ENCODE measurements around the gene R3HCC1L. TPM values are rescaled to one million over a fixed set of nuclear protein-coding genes. Genes with fewer than 3 reads are reported as not detected.

R3HCC1L gene
- total RNA-seq, 1 experiment from 2014 or later, result 10.7 TPM

GRCh38 chr10:98259606-98260315, 125.3 kb downstream of the R3HCC1L start:
- intact Hi-C loops (cut with micrococcal nuclease), result loop anchor here (10.0 kb wide), 1 partner anchor 205 kb away; no protein-coding TSS in a partner anchor
- no TSS peak for BruUV-seq (replicated peaks)
- peak; percentile 32 for DNase-seq (ENCODE audit: unreplicated experiment)
- Mint-ChIP-seq H3K9me3 (ENCODE audit: unreplicated experiment) (no peaks in the 10 kb centered on the region), H3K27ac (ENCODE audit: low read depth, unreplicated experiment) (no peak overlapping the region), H3K36me3 (ENCODE audit: insufficient read depth, unreplicated experiment) (peaks cover 12% of the 10 kb centered on the region), H3K4me1 (ENCODE audit: insufficient read depth, unreplicated experiment) (peaks cover 6% of the 10 kb centered on the region), H3K27me3 (ENCODE audit: insufficient read depth, unreplicated experiment) (no peaks in the 10 kb centered on the region), H3K4me3 (ENCODE audit: unreplicated experiment) (no peak overlapping the region)
- ChIA-PET CTCF (interaction anchor here (0.5 kb wide), 1 partner anchor 23 kb away, joined by 3 read pairs; no protein-coding TSS in a partner anchor), POLR2A (no interaction called here)
- TF ChIP-seq CTCF (IDR thresholded peaks at IDR 0.05; ENCODE audit: unreplicated experiment), result no peak

GRCh38 chr10:98260350-98260749, 125.9 kb downstream of the R3HCC1L start:
- Mint-ChIP-seq H3K36me3 (ENCODE audit: insufficient read depth, unreplicated experiment) (peaks cover 10% of the 10 kb centered on the region), H3K4me3 (ENCODE audit: unreplicated experiment) (no peak overlapping the region), H3K27ac (ENCODE audit: low read depth, unreplicated experiment) (no peak overlapping the region), H3K4me1 (ENCODE audit: insufficient read depth, unreplicated experiment) (peaks cover 6% of the 10 kb centered on the region), H3K9me3 (ENCODE audit: unreplicated experiment) (no peaks in the 10 kb centered on the region), H3K27me3 (ENCODE audit: insufficient read depth, unreplicated experiment) (no peaks in the 10 kb centered on the region)
- no peak for TF ChIP-seq CTCF (IDR thresholded peaks at IDR 0.05; ENCODE audit: unreplicated experiment)
- no TSS peak for BruUV-seq (replicated peaks)
- DNase-seq (ENCODE audit: unreplicated experiment), result no peak
- intact Hi-C loops (cut with micrococcal nuclease), result loop anchor here (10.0 kb wide), 1 partner anchor 204 kb away; no protein-coding TSS in a partner anchor
- CTCF ChIA-PET, result interaction anchor here (0.5 to 1.1 kb wide), 2 partner anchors 24 to 33 kb away, joined by 3 to 4 read pairs; no protein-coding TSS in a partner anchor
- POLR2A ChIA-PET, result no interaction called here

GRCh38 chr10:98260752-98261151, 126.3 kb downstream of the R3HCC1L start:
- CTCF ChIA-PET, result interaction anchor here (0.5 to 4.4 kb wide), 4 partner anchors 13 to 49 kb away, joined by 3 to 55 read pairs (median 11); no protein-coding TSS in a partner anchor
- intact Hi-C loops (cut with micrococcal nuclease), result loop anchor here (10.0 kb wide), 1 partner anchor 204 kb away; no protein-coding TSS in a partner anchor
- H3K27me3 Mint-ChIP-seq (ENCODE audit: insufficient read depth, unreplicated experiment), result no peaks in the 10 kb centered on the region
- POLR2A ChIA-PET, result interaction anchor here (0.8 kb wide), 1 partner anchor 14 kb away, joined by 4 read pairs; no protein-coding TSS in a partner anchor
- TF ChIP-seq CTCF (IDR thresholded peaks at IDR 0.05; ENCODE audit: unreplicated experiment), result no peak
- H3K36me3 Mint-ChIP-seq (ENCODE audit: insufficient read depth, unreplicated experiment), result peaks cover 7% of the 10 kb centered on the region
- no peak overlapping the region for H3K4me3 Mint-ChIP-seq (ENCODE audit: unreplicated experiment)
- no TSS peak for BruUV-seq (replicated peaks)
- H3K9me3 Mint-ChIP-seq (ENCODE audit: unreplicated experiment), result no peaks in the 10 kb centered on the region
- no peak overlapping the region for H3K27ac Mint-ChIP-seq (ENCODE audit: low read depth, unreplicated experiment)
- peaks cover 6% of the 10 kb centered on the region for H3K4me1 Mint-ChIP-seq (ENCODE audit: insufficient read depth, unreplicated experiment)
- no peak for DNase-seq (ENCODE audit: unreplicated experiment)

- no peak overlapping the region for H3K27ac Mint-ChIP-seq (ENCODE audit: low read depth, unreplicated experiment)
- POLR2A ChIA-PET, result interaction anchor here (0.8 kb wide), 1 partner anchor 14 kb away, joined by 4 read pairs; no protein-coding TSS in a partner anchor
Observed at GRCh38 chr10:98261436-98262277, 127.2 kb downstream of the R3HCC1L start.

More at GRCh38 chr10:98261436-98262277, 127.2 kb downstream of the R3HCC1L start:
- CTCF ChIA-PET, result interaction anchor here (0.6 to 4.4 kb wide), 16 partner anchors 8 to 573 kb away, joined by 3 to 55 read pairs (median 4); no protein-coding TSS in a partner anchor
- no TSS peak for BruUV-seq (replicated peaks)
- Mint-ChIP-seq H3K4me3 (ENCODE audit: unreplicated experiment) (no peak overlapping the region), H3K9me3 (ENCODE audit: unreplicated experiment) (no peaks in the 10 kb centered on the region), H3K4me1 (ENCODE audit: insufficient read depth, unreplicated experiment) (peaks cover 6% of the 10 kb centered on the region), H3K36me3 (ENCODE audit: insufficient read depth, unreplicated experiment) (peaks cover 7% of the 10 kb centered on the region), H3K27me3 (ENCODE audit: insufficient read depth, unreplicated experiment) (no peaks in the 10 kb centered on the region)
- TF ChIP-seq CTCF (IDR thresholded peaks at IDR 0.05; ENCODE audit: unreplicated experiment), result no peak
- intact Hi-C loops (cut with micrococcal nuclease), result loop anchor here (1.0 to 10.0 kb wide), 2 partner anchors 48 to 203 kb away; no protein-coding TSS in a partner anchor
- DNase-seq (ENCODE audit: unreplicated experiment), result no peak

Data from MCF 10A (cell line).